ENCODE results near the gene FOSL1. TPM values are rescaled to one million over a fixed set of nuclear protein-coding genes. Genes with fewer than 3 reads are reported as not detected.

FOSL1 gene
- total and polyA plus RNA-seq, 2 of the 13 experiments (the other 11 are each of a cell fraction or from before 2014, with no cell fraction given): 4.0 to 4.1 TPM

DNA sequence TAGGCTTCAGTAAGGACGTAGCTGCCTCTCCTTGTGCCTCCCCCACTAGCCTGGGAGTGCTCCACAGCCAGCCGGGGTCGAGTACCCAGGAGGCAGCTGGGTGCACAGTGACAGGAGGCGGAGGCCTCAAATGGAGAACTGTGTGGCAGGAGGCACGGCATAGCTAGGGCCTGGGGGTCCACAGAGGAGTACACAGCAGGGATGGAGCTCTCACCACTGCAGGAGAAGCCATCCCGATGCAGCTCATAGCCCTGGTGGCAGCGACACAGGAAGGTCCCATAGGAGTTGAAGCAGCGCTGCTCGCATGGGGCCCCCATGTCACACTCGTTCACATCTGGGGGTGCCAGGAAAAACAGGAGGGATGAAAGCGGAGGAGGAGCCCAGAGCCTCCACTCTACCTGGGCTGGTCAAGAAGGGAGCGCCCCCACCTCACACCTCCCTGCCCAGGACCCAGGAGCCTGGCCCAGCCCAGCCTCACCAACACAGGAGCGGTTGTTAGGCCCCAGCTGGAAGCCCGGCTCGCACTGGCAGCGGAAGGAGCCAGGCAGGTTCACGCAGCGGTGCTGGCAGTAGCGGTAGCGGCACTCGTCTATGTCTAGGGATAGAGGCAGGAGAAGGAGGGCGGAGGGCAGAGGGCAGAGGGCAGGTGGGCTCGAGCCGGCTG, 30.4 kb downstream of the FOSL1 start:
- Histone ChIP-seq H3K27me3 (ENCODE audit: control insufficient read depth in 1 of 2, insufficient read depth in 2 of 2, low read length in 2 of 2) (no peaks in the 10 kb centered on the region; a peak in 1 of 5 replicates), H3K79me2 (ENCODE audit: insufficient read depth, low read length) (no peaks in the 10 kb centered on the region), H3K9me3 (ENCODE audit: low read length) (no peaks in the 10 kb centered on the region), H3K36me3 (replicated peaks in 1 of 2; ENCODE audit: control insufficient read depth in 1 of 2, insufficient read depth in 2 of 2, low read length in 2 of 2) (peaks cover 6 to 22% of the 10 kb centered on the region in 2 experiments; a peak in 4 of 5 replicates), H2AFZ (ENCODE audit: low read length) (no peak overlapping the region), H3K4me2 (ENCODE audit: low read depth, low read length) (no peak overlapping the region), H3K9ac (ENCODE audit: insufficient read depth, low read depth, low read length) (no peak overlapping the region), H3K4me3 (replicated peaks in 1 of 3; ENCODE audit: insufficient read depth in 1 of 3, low read depth in 2 of 3, low read length in 3 of 3) (no peak overlapping the region; a peak in 1 of 6 replicates), H3K4me1 (ENCODE audit: insufficient read depth, low read length) (peaks cover 22% of the 10 kb centered on the region), H4K20me1 (ENCODE audit: insufficient read depth, low read length) (no peaks in the 10 kb centered on the region), H3K27ac (ENCODE audit: extremely low read length, insufficient read depth, low read length) (no peak overlapping the region)
- intact Hi-C loops (cut with micrococcal nuclease; ENCODE audit: unreplicated experiment): no loop called here
- 73% methylated on average over 19 of the region's 24 CpGs for WGBS (ENCODE audit: low lambda C conversion rate)
- in situ Hi-C loops (cut with HindIII; ENCODE audit: extremely low pct_ligation_motif_present, low pct_unique_long_range_greater_than_20kb): no loop called here
- ATAC-seq: no peak; the same call in 2 of the 3 replicates
- CTCF ChIA-PET (ENCODE audit: low intra/inter-chr PET ratio, low total read pairs): no interaction called here
- POLR2A ChIA-PET: interaction anchor here (1.0 to 8.9 kb wide), 5 partner anchors 11 to 157 kb away, joined by 3 to 81 read pairs (median 3); partner anchors contain the start of genes CFL1, FIBP and MUS81
- DNase-seq (ENCODE audit: low spot score): no peak
- BruUV-seq (replicated peaks): no TSS peak
- no peak for FAIRE-seq
- TF ChIP-seq KDM2A (CRISPR knock-in tag; IDR thresholded peaks at IDR 0.05; ENCODE audit: borderline replicate concordance, low read depth): peak; percentile 15; the same call in 1 of the 2 replicates
- peak; percentile 30; the same call in 1 of the 2 replicates for TF ChIP-seq NR2C2 (CRISPR knock-in tag; IDR thresholded peaks at IDR 0.05; ENCODE audit: borderline replicate concordance)
- TF ChIP-seq, protein P1, sequence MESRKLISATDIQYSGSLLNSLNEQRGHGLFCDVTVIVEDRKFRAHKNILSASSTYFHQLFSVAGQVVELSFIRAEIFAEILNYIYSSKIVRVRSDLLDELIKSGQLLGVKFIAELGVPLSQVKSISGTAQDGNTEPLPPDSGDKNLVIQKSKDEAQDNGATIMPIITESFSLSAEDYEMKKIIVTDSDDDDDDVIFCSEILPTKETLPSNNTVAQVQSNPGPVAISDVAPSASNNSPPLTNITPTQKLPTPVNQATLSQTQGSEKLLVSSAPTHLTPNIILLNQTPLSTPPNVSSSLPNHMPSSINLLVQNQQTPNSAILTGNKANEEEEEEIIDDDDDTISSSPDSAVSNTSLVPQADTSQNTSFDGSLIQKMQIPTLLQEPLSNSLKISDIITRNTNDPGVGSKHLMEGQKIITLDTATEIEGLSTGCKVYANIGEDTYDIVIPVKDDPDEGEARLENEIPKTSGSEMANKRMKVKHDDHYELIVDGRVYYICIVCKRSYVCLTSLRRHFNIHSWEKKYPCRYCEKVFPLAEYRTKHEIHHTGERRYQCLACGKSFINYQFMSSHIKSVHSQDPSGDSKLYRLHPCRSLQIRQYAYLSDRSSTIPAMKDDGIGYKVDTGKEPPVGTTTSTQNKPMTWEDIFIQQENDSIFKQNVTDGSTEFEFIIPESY (CRISPR knock-in tag; IDR thresholded peaks at IDR 0.05): peak; percentile 71; the same call in 1 of the 2 replicates
- TF ChIP-seq ZNF260 (CRISPR knock-in tag; IDR thresholded peaks at IDR 0.05; ENCODE audit: borderline replicate concordance, low read depth): no peak
- TF ChIP-seq ZBTB38 (CRISPR knock-in tag; IDR thresholded peaks at IDR 0.05): 0 out of 2 replicates have a peak, but pooled peaks have one; percentile 20
- TF ChIP-seq MED1 (CRISPR knock-in tag; IDR thresholded peaks at IDR 0.05): no peak
- TF ChIP-seq AGO1 (IDR thresholded peaks at IDR 0.05; ENCODE audit: low read depth, low read length, poor library complexity, severe bottlenecking): peak; percentile 96
- TF ChIP-seq POLR2A (IDR thresholded peaks at IDR 0.05; ENCODE audit: insufficient read depth in 1 of 2, low read depth in 2 of 2, low read length in 2 of 2): peak in 1 of 2 experiments; percentile 37; a peak in 1 of 4 replicates
- peak; percentile 81 for TF ChIP-seq AGO2 (optimal IDR thresholded peaks at IDR 0.05; ENCODE audit: low read depth, low read length)
- TF ChIP-seq, protein P2, sequence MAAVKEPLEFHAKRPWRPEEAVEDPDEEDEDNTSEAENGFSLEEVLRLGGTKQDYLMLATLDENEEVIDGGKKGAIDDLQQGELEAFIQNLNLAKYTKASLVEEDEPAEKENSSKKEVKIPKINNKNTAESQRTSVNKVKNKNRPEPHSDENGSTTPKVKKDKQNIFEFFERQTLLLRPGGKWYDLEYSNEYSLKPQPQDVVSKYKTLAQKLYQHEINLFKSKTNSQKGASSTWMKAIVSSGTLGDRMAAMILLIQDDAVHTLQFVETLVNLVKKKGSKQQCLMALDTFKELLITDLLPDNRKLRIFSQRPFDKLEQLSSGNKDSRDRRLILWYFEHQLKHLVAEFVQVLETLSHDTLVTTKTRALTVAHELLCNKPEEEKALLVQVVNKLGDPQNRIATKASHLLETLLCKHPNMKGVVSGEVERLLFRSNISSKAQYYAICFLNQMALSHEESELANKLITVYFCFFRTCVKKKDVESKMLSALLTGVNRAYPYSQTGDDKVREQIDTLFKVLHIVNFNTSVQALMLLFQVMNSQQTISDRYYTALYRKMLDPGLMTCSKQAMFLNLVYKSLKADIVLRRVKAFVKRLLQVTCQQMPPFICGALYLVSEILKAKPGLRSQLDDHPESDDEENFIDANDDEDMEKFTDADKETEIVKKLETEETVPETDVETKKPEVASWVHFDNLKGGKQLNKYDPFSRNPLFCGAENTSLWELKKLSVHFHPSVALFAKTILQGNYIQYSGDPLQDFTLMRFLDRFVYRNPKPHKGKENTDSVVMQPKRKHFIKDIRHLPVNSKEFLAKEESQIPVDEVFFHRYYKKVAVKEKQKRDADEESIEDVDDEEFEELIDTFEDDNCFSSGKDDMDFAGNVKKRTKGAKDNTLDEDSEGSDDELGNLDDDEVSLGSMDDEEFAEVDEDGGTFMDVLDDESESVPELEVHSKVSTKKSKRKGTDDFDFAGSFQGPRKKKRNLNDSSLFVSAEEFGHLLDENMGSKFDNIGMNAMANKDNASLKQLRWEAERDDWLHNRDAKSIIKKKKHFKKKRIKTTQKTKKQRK (IDR thresholded peaks at IDR 0.05; ENCODE audit: low read length): no peak
- TF ChIP-seq, protein P3, sequence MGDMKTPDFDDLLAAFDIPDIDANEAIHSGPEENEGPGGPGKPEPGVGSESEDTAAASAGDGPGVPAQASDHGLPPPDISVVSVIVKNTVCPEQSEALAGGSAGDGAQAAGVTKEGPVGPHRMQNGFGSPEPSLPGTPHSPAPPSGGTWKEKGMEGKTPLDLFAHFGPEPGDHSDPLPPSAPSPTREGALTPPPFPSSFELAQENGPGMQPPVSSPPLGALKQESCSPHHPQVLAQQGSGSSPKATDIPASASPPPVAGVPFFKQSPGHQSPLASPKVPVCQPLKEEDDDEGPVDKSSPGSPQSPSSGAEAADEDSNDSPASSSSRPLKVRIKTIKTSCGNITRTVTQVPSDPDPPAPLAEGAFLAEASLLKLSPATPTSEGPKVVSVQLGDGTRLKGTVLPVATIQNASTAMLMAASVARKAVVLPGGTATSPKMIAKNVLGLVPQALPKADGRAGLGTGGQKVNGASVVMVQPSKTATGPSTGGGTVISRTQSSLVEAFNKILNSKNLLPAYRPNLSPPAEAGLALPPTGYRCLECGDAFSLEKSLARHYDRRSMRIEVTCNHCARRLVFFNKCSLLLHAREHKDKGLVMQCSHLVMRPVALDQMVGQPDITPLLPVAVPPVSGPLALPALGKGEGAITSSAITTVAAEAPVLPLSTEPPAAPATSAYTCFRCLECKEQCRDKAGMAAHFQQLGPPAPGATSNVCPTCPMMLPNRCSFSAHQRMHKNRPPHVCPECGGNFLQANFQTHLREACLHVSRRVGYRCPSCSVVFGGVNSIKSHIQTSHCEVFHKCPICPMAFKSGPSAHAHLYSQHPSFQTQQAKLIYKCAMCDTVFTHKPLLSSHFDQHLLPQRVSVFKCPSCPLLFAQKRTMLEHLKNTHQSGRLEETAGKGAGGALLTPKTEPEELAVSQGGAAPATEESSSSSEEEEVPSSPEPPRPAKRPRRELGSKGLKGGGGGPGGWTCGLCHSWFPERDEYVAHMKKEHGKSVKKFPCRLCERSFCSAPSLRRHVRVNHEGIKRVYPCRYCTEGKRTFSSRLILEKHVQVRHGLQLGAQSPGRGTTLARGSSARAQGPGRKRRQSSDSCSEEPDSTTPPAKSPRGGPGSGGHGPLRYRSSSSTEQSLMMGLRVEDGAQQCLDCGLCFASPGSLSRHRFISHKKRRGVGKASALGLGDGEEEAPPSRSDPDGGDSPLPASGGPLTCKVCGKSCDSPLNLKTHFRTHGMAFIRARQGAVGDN (CRISPR knock-in tag; IDR thresholded peaks at IDR 0.05): peak; percentile 31
- peak; percentile 56; the same call in 1 of the 2 replicates for TF ChIP-seq ZNF263 (CRISPR knock-in tag; IDR thresholded peaks at IDR 0.05)
